Fibroblast of pulmonary artery (primary cell): ENCODE results near the gene PIP4K2A.
"Not testable (repeated sequence)": the region's sequence is repeated elsewhere in the genome, so short reads cannot be mapped to it uniquely, and the experiment has no call there.

ENCODE experiments used
- DNase-seq: peaks from one replicate; pipeline ENCODE4 v3.0.0-alpha.2; 2010; ENCODE audit warnings: low read depth
- H3K4me3 ChIP-seq: replicated peaks from 2 replicates; pipeline ENCODE4 v1.5.1; 2011; ENCODE audit warnings: low read depth, mild to moderate bottlenecking, control low read depth, low read length, moderate library complexity
- CTCF ChIP-seq: IDR thresholded peaks from 2 replicates; pipeline ENCODE4 v1.5.1; 2011; ENCODE audit warnings: mild to moderate bottlenecking, control low read depth, low read length, inconsistent platforms; ENCODE audit errors: missing control alignments

PIP4K2A gene

GRCh38 chr10:22531008-22531407 is 183.4 kb downstream of the PIP4K2A start:
- DNase-seq = no peak
- no peak overlapping the region for H3K4me3 ChIP-seq
- no peak for TF ChIP-seq CTCF

GRCh38 chr10:22527520-22527919 is 186.9 kb downstream of the PIP4K2A start:
- H3K4me3 ChIP-seq = no peak overlapping the region
- no peak for DNase-seq
- no peak for TF ChIP-seq CTCF

- H3K4me3 ChIP-seq = not testable (repeated sequence)
These were observed 190.0 kb downstream of the PIP4K2A start for GRCh38 chr10:22524333-22524732.

GRCh38 chr10:22520645-22521044 is 193.7 kb downstream of the PIP4K2A start:
- not testable (repeated sequence) for H3K4me3 ChIP-seq, DNase-seq

More at GRCh38 chr10:22524333-22524732, 190.0 kb downstream of the PIP4K2A start:
- DNase-seq = not testable (repeated sequence)

- no peak overlapping the region for H3K4me3 ChIP-seq
- TF ChIP-seq CTCF = no peak
- no peak for DNase-seq
These were observed 196.1 kb downstream of the PIP4K2A start for GRCh38 chr10:22518167-22518724.

GRCh38 chr10:22515009-22515408 is 199.4 kb downstream of the PIP4K2A start:
- no peak overlapping the region for H3K4me3 ChIP-seq
- DNase-seq = no peak
- TF ChIP-seq CTCF = no peak

GRCh38 chr10:22514414-22514758 is 200.0 kb downstream of the PIP4K2A start:
- DNase-seq, H3K4me3 ChIP-seq: not testable (repeated sequence)

- not testable (repeated sequence) for DNase-seq, H3K4me3 ChIP-seq
These were observed 200.6 kb downstream of the PIP4K2A start for GRCh38 chr10:22513483-22514413.

GRCh38 chr10:22512015-22512414 is 202.4 kb downstream of the PIP4K2A start:
- H3K4me3 ChIP-seq = not testable (repeated sequence)

GRCh38 chr10:22508214-22508613 is 206.2 kb downstream of the PIP4K2A start:
- DNase-seq, H3K4me3 ChIP-seq: not testable (repeated sequence)

More at GRCh38 chr10:22512015-22512414, 202.4 kb downstream of the PIP4K2A start:
- not testable (repeated sequence) for DNase-seq
